ENCODE results near the gene PRRC2A. TPM values are rescaled to one million over a fixed set of nuclear protein-coding genes. Genes with fewer than 3 reads are reported as not detected.

PRRC2A gene
- polyA plus RNA-seq, 1 donor (not counting 4 experiments of a cell fraction or from before 2014, with no cell fraction given): 20.5 TPM

DNA sequence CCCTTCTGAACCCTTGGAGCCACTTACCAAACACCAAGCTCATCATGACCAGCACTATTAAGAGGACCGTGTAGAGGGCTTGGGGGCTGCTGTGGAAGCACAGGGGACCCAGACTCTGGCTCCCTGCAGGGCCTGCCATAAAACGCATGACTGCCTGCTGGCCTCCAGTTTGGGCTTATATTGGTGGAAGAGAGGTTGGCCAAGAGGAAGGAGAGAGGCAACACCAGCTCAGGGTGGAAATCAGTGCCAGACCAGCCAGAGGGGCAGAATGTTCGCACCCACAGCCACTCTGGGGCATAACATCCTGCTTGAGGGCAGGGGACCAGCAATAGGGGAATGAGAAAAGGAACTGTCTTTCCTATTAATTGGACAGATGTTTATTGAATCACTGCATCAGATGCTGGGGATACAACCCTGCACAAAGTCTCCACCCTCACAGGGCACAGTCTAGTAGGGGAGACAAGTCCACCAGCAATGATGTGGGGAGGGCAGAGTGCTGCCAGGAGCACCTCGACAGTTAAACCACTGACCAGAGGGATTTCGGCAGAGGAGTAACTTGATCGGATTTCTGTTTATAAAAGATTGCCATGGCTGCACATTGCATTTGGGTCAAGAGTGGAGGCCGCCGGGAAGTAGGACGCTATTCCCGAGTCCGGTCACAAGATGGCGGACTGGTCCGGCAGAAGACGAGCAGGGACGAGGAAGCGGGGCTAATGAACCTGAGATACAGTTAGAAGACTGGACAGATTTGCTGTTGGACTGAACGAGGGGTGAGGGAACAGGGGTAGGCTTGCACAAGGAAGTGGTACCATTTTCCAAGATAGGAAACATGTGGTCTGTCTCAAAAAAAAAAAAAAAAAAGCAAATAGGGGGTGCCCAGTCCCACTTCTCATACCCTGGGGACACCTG is 60.0 kb downstream of the PRRC2A start, which contains the start of gene LY6G5C:
TSS of gene LY6G5C (minus strand) at position 842 of the 909 bp plus-strand sequence. CDS start at position 148, 694 bp downstream.
- TF ChIP-seq CTCF (optimal IDR thresholded peaks at IDR 0.05 in 1 of 3, IDR thresholded peaks at IDR 0.05 in 1 of 3, conservative IDR thresholded peaks at IDR 0.05 in 1 of 3; ENCODE audit: extremely low read depth in 1 of 3, insufficient read depth in 2 of 3, low read length in 3 of 3) (peak; percentile 66 to 98 (median 71)), EZH2 (IDR thresholded peaks at IDR 0.05; ENCODE audit: low read length) (no peak)
- H3K27me3 ChIP-seq (ENCODE audit: control insufficient read depth, extremely low read depth, insufficient read depth, low read length): no peaks in the 10 kb centered on the region
- H3K27ac ChIP-seq (ENCODE audit: control insufficient read depth, insufficient read depth, low read length): no peak within 1 kb of the TSS
- no peaks in the 10 kb centered on the region for H3K79me2 ChIP-seq (ENCODE audit: control insufficient read depth, insufficient read depth, low read length)
- H3K4me3 ChIP-seq (ENCODE audit: control insufficient read depth in 2 of 3, extremely low read depth in 1 of 3, insufficient read depth in 2 of 3, low read depth in 1 of 3, low read length in 3 of 3): peak within 1 kb of the TSS; percentile 35 to 79 (median 69)
- FAIRE-seq: peak; percentile 52
- H3K36me3 ChIP-seq (ENCODE audit: control insufficient read depth in 2 of 2, extremely low read depth in 1 of 2, insufficient read depth in 2 of 2, low read length in 2 of 2): peaks cover 0 to 4% of the 10 kb centered on the region in 2 experiments
- peak within 1 kb of the TSS; percentile 92 for H3K4me2 ChIP-seq (ENCODE audit: control insufficient read depth, extremely low read depth, insufficient read depth, low read depth, low read length)
- H3K9me1 ChIP-seq (ENCODE audit: control insufficient read depth, extremely low read depth, insufficient read depth, low read length): no peaks in the 10 kb centered on the region
- peak within 1 kb of the TSS; percentile 49 for H3K9ac ChIP-seq (ENCODE audit: control insufficient read depth, extremely low read depth, insufficient read depth, low read length)
- peaks cover 11% of the 10 kb centered on the region for H3K4me1 ChIP-seq (ENCODE audit: control insufficient read depth, extremely low read depth, insufficient read depth, low read length)
- no peaks in the 10 kb centered on the region for H3K9me3 ChIP-seq (ENCODE audit: control insufficient read depth, low read depth, low read length)
- no peaks in the 10 kb centered on the region for H4K20me1 ChIP-seq (ENCODE audit: control insufficient read depth, extremely low read depth, insufficient read depth, low read length)
- peak within 1 kb of the TSS; percentile 84 for H2AFZ ChIP-seq (ENCODE audit: control insufficient read depth, low read length)
- peak; percentile 35 for DNase-seq (ENCODE audit: low read depth, low spot score)
- dilution Hi-C loops (cut with MboI; ENCODE audit: extremely low pct_ligation_motif_present, low sequenced_read_pairs): no loop called here

- Histone ChIP-seq H3K4me1 (ENCODE audit: control insufficient read depth, extremely low read depth, insufficient read depth, low read length) (peaks cover 11% of the 10 kb centered on the region), H3K79me2 (ENCODE audit: control insufficient read depth, insufficient read depth, low read length) (no peaks in the 10 kb centered on the region), H3K4me3 (ENCODE audit: control insufficient read depth in 2 of 3, extremely low read depth in 1 of 3, insufficient read depth in 2 of 3, low read depth in 1 of 3, low read length in 3 of 3) (peak overlapping the region; percentile 35 to 79 (median 69)), H3K9me1 (ENCODE audit: control insufficient read depth, extremely low read depth, insufficient read depth, low read length) (no peaks in the 10 kb centered on the region), H3K36me3 (ENCODE audit: control insufficient read depth in 2 of 2, extremely low read depth in 1 of 2, insufficient read depth in 2 of 2, low read length in 2 of 2) (peaks cover 0 to 5% of the 10 kb centered on the region in 2 experiments), H3K9ac (ENCODE audit: control insufficient read depth, extremely low read depth, insufficient read depth, low read length) (peak overlapping the region; percentile 49), H3K9me3 (ENCODE audit: control insufficient read depth, low read depth, low read length) (no peaks in the 10 kb centered on the region), H4K20me1 (ENCODE audit: control insufficient read depth, extremely low read depth, insufficient read depth, low read length) (no peaks in the 10 kb centered on the region), H3K4me2 (ENCODE audit: control insufficient read depth, extremely low read depth, insufficient read depth, low read depth, low read length) (peak overlapping the region; percentile 92), H3K27me3 (ENCODE audit: control insufficient read depth, extremely low read depth, insufficient read depth, low read length) (no peaks in the 10 kb centered on the region), H2AFZ (ENCODE audit: control insufficient read depth, low read length) (peak overlapping the region; percentile 84), H3K27ac (ENCODE audit: control insufficient read depth, insufficient read depth, low read length) (no peak overlapping the region)
- no peak for TF ChIP-seq EZH2 (IDR thresholded peaks at IDR 0.05; ENCODE audit: low read length)
- peak in 2 of 3 experiments; percentile 19 to 29 for TF ChIP-seq CTCF (optimal IDR thresholded peaks at IDR 0.05 in 1 of 3, IDR thresholded peaks at IDR 0.05 in 1 of 3, conservative IDR thresholded peaks at IDR 0.05 in 1 of 3; ENCODE audit: extremely low read depth in 1 of 3, insufficient read depth in 2 of 3, low read length in 3 of 3)
- no peak for DNase-seq (ENCODE audit: low read depth, low spot score)
- FAIRE-seq: no peak
- dilution Hi-C loops (cut with MboI; ENCODE audit: extremely low pct_ligation_motif_present, low sequenced_read_pairs): no loop called here
Measured at GRCh38 chr6:31681135-31681671, 60.7 kb downstream of the PRRC2A start.
